Nephron (organoid): Measurements from ENCODE around the gene CCL3.
"Not testable (repeated sequence)": the region's sequence is repeated elsewhere in the genome, so short reads cannot be mapped to it uniquely, and the experiment has no call there.

Experiments used
- H3K27ac Mint-ChIP-seq, 3 experiments: 2 replicates each; pipeline ENCODE4 v1.8.0; 2020; ENCODE audit warnings: mixed read lengths in 3 of 3, mild to moderate bottlenecking in 2 of 3, moderate library complexity in 1 of 3
- H3K27me3 Mint-ChIP-seq: 2 replicates; pipeline ENCODE4 v1.8.0; 2021; ENCODE audit warnings: low read depth, mild to moderate bottlenecking, moderate library complexity, mixed read lengths
- H3K36me3 Mint-ChIP-seq: 2 replicates; pipeline ENCODE4 v1.8.0; 2020; ENCODE audit warnings: low read depth, mixed read lengths
- H3K4me1 Mint-ChIP-seq: 2 replicates; pipeline ENCODE4 v1.8.0; 2020; ENCODE audit warnings: mixed read lengths
- H3K4me3 Mint-ChIP-seq, 3 experiments: 2 replicates each; pipeline ENCODE4 v1.8.0; 2020; ENCODE audit warnings: mild to moderate bottlenecking in 3 of 3, mixed read lengths in 3 of 3, moderate library complexity in 2 of 3
- H3K9me3 Mint-ChIP-seq: 2 replicates; pipeline ENCODE4 v1.8.0; 2020; ENCODE audit warnings: mixed read lengths
- TF ChIP-seq, protein P1 (sequence below), 3 experiments: fragments of 200-600 bp; sonication (generic); IDR thresholded peaks; one replicate each; pipeline ENCODE4 v1.5.0; 2021; ENCODE audit warnings: antibody characterized with exemption in 3 of 3; ENCODE audit not compliant: unreplicated experiment in 3 of 3

The CCL3 gene

DNA sequence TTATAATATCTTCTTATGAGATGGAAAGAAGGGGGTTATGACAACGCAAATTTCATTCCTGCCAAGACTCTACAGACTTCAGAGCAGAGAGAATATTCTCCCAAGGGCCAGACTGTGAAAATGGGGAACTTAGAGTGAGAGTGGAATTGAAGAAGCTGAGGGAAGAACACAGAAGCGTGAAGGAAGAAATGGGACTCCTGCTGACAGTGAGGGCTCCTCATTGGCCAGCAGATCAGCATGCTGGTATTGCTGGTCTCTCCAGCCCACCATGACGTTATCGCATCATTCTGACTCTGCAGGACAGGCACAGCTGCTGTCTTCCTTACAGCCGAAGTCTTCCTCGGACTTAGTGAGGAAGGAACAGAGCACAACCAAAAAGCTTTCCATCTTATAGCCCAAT is 38.0 kb upstream of the CCL3 start:
- TF ChIP-seq, protein P1, sequence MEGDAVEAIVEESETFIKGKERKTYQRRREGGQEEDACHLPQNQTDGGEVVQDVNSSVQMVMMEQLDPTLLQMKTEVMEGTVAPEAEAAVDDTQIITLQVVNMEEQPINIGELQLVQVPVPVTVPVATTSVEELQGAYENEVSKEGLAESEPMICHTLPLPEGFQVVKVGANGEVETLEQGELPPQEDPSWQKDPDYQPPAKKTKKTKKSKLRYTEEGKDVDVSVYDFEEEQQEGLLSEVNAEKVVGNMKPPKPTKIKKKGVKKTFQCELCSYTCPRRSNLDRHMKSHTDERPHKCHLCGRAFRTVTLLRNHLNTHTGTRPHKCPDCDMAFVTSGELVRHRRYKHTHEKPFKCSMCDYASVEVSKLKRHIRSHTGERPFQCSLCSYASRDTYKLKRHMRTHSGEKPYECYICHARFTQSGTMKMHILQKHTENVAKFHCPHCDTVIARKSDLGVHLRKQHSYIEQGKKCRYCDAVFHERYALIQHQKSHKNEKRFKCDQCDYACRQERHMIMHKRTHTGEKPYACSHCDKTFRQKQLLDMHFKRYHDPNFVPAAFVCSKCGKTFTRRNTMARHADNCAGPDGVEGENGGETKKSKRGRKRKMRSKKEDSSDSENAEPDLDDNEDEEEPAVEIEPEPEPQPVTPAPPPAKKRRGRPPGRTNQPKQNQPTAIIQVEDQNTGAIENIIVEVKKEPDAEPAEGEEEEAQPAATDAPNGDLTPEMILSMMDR (IDR thresholded peaks at IDR 0.05; ENCODE audit: unreplicated experiment in 3 of 3) = no peak
- peaks cover 8% of the 10 kb centered on the region for H3K4me1 Mint-ChIP-seq
- H3K36me3 Mint-ChIP-seq = no peaks in the 10 kb centered on the region
- no peaks in the 10 kb centered on the region for H3K27me3 Mint-ChIP-seq
- H3K27ac Mint-ChIP-seq = no peak overlapping the region
- peaks cover 5% of the 10 kb centered on the region for H3K9me3 Mint-ChIP-seq
- no peak overlapping the region for H3K4me3 Mint-ChIP-seq

DNA sequence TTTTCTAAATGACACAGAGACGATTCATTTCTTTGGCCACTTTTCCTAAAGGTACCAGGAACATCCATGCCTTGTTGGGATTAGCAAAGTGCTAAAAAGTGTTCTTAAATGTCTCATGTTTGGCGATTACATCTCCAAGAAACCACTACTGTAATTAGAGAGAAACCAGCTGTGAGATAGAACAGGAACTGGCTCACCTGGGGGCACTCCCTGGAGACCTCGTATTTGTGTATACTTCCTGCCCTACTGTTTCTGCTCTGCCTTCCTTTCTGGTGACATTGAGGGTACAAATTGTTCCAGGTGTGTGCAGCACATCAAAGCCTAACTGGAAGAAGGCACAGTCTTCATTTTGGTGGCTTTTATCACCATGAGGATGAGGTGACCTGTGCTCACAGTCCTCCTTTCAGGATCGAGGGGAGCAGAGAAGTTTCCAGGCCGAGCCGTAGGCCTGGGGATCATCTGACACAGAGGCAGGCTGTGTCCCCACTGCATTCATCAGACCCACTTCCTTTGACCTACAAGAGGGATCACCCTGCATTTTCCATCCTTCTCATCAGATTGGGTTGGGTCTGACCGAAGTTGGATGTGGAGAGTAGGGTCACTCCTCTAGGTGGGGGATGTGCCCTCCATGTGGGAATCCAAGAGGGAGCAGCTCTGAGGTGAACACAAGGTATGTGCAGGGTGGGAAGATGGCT is 37.4 kb upstream of the CCL3 start:
- Mint-ChIP-seq H3K27ac (no peak overlapping the region), H3K27me3 (no peaks in the 10 kb centered on the region), H3K4me1 (peaks cover 8% of the 10 kb centered on the region), H3K36me3 (no peaks in the 10 kb centered on the region), H3K4me3 (no peak overlapping the region), H3K9me3 (peaks cover 5% of the 10 kb centered on the region)
- TF ChIP-seq, protein P1 (IDR thresholded peaks at IDR 0.05; ENCODE audit: unreplicated experiment in 3 of 3) = no peak

GRCh38 chr17:36124879-36125824 is 35.2 kb upstream of the CCL3 start:
- Mint-ChIP-seq H3K4me3 (no peak overlapping the region), H3K4me1 (peaks cover 8% of the 10 kb centered on the region), H3K27me3 (no peaks in the 10 kb centered on the region), H3K36me3 (no peaks in the 10 kb centered on the region), H3K27ac (no peak overlapping the region), H3K9me3 (peaks cover 5% of the 10 kb centered on the region)
- TF ChIP-seq, protein P1 (IDR thresholded peaks at IDR 0.05; ENCODE audit: unreplicated experiment in 3 of 3) = no peak

DNA sequence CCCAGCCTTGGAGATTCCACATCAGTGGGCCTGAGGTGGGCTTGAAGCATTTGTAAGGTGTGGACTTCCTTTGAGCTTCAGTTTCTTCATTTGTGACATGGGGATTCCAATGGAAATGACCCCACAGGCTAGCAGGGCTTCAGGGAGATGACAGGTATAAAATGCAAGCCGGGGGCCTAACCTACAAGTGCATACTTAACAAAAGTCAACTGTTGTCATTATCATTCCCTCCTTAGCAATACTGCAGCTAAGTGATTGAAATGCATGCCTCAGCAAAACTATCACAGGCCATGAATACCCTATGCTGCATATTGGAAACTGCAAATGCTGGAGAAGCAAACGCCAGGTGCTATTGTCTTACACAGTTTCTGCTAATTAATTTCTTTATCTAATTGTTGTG is 33.5 kb upstream of the CCL3 start:
- Mint-ChIP-seq H3K4me1 (no peaks in the 10 kb centered on the region), H3K9me3 (peaks cover 5% of the 10 kb centered on the region), H3K4me3 (no peak overlapping the region), H3K36me3 (no peaks in the 10 kb centered on the region), H3K27ac (no peak overlapping the region), H3K27me3 (no peaks in the 10 kb centered on the region)
- TF ChIP-seq, protein P1 (IDR thresholded peaks at IDR 0.05; ENCODE audit: unreplicated experiment in 3 of 3) = no peak

DNA sequence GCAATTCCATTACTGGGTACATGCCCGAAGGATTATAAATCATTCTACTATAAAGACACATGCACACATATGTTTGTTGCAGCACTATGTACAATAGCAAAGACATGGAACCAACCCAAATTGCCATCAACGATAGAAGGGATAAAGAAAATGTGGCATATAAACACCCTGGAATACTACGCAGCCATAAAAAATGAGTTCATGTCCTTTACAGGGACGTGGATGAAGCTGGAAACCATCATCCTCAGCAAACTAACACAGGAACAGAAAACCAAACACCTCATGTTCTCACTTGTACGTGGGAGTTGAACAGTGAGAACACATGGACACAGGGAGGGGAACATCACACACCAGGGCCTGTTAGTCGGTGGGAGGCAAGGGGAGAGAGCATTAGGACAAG is 31.2 kb upstream of the CCL3 start:
- H3K9me3 Mint-ChIP-seq, H3K4me3 Mint-ChIP-seq, H3K4me1 Mint-ChIP-seq, H3K27me3 Mint-ChIP-seq, H3K36me3 Mint-ChIP-seq, H3K27ac Mint-ChIP-seq: not testable (repeated sequence)

GRCh38 chr17:36120221-36120620 is 30.3 kb upstream of the CCL3 start:
- Mint-ChIP-seq H3K27me3 (no peaks in the 10 kb centered on the region), H3K27ac (no peak overlapping the region), H3K4me1 (no peaks in the 10 kb centered on the region), H3K4me3 (no peak overlapping the region), H3K9me3 (no peaks in the 10 kb centered on the region), H3K36me3 (no peaks in the 10 kb centered on the region)
- TF ChIP-seq, protein P1 (IDR thresholded peaks at IDR 0.05; ENCODE audit: unreplicated experiment in 3 of 3) = no peak
